ENCODE measurements around the gene ADRA1B. TPM values are rescaled to one million over a fixed set of nuclear protein-coding genes. Genes with fewer than 3 reads are reported as not detected.
A peak's percentile ranks its signal among the peaks of the same experiment; 100 is the strongest.

ADRA1B gene
- total and polyA plus RNA-seq, 9 donors: 0.11 to 0.34 (median 0.24) TPM

DNA sequence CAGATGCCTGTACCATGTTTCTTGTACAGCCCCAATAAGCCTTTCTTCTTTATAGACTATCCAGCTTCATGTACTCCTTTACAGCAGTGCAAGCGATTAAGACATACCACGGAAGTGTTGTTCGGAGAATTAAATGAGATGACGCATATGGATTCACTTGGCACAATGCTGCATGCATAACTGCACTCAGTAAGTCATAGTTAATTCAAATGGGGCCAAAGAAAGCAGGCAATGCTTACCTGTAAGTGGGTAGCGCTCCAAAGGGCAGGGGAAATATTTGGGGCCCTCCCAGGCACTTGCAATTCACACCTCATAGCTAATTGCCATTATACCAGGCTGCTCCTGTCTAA is 7.7 kb upstream of the ADRA1B start:
- Histone ChIP-seq H3K9me3 (replicated peaks; ENCODE audit: control insufficient read depth, low read depth, low read length) (no peaks in the 10 kb centered on the region), H3K27me3 (ENCODE audit: control insufficient read depth, insufficient read depth, low read length) (peaks cover 13% of the 10 kb centered on the region), H3K36me3 (ENCODE audit: control insufficient read depth, insufficient read depth, low read length) (no peaks in the 10 kb centered on the region), H3K4me3 (ENCODE audit: low read length) (no peak overlapping the region), H3K4me1 (ENCODE audit: control insufficient read depth, insufficient read depth, low read length) (no peaks in the 10 kb centered on the region), H3K27ac (ENCODE audit: low read length) (no peak overlapping the region)
- no peak for DNase-seq
- WGBS (ENCODE audit: insufficient coverage): no CpG with 5 or more reads among the region's 5 CpGs

DNA sequence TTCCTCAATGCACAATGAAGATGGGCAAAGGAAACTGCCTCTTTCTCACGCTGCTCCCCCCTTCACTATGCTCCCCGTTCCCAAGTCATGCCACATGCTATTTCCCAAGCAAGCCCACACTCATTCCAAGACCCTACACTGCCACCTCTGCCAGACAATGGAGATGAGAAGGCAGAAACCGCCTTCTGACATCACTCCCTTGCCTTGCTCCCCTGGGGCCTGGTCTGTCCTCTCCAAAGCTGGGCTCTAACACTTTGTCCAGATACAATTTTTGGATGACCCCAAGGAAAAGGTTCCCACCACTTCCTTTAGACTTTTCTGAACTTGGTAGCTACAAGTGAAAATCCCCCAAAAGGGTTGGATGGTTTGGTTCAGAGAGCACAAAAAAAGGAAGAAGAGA is 7.2 kb upstream of the ADRA1B start:
- no peak for DNase-seq
- H3K9me3 ChIP-seq (replicated peaks; ENCODE audit: control insufficient read depth, low read depth, low read length): no peaks in the 10 kb centered on the region
- H3K4me3 ChIP-seq (ENCODE audit: low read length): no peak overlapping the region
- 62% methylated on average over 2 of the region's 3 CpGs for WGBS (ENCODE audit: insufficient coverage)
- no peaks in the 10 kb centered on the region for H3K4me1 ChIP-seq (ENCODE audit: control insufficient read depth, insufficient read depth, low read length)
- no peak overlapping the region for H3K27ac ChIP-seq (ENCODE audit: low read length)
- no peaks in the 10 kb centered on the region for H3K36me3 ChIP-seq (ENCODE audit: control insufficient read depth, insufficient read depth, low read length)
- peaks cover 15% of the 10 kb centered on the region for H3K27me3 ChIP-seq (ENCODE audit: control insufficient read depth, insufficient read depth, low read length)

DNA sequence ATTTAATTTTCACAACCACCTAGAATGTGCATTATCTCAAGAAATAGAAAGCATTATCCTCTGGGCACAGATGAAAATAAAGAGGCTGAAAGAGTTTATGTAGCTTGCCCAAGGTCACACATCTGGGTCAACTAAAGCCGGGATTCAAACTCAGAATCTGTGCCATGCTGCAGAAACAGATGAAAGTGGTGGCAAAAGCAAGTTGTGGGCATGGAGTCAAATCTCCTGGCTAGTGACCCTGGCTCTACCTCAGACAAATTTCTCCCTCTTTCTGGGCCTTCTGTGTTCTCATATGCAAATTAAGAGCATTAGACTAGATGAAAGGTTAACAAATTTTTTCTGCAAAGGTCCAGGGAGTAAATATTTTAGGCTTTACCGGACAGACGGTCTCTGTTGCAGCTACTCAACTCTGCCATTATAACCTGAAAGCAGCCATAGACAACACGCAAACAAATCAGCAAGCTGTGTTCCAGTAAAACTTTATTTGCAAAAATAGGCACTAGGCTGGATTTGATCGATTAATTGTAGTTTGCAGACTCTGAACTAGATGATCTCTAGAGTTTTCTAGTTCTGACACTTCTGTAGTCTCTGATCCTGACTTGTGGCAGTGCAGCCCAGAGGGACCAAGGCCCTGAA is 6.0 kb upstream of the ADRA1B start:
- no peaks in the 10 kb centered on the region for H3K9me3 ChIP-seq (replicated peaks; ENCODE audit: control insufficient read depth, low read depth, low read length)
- 85% methylated on average over 3 of the region's 5 CpGs for WGBS (ENCODE audit: insufficient coverage)
- DNase-seq: no peak
- H3K4me3 ChIP-seq (ENCODE audit: low read length): no peak overlapping the region
- peaks cover 21% of the 10 kb centered on the region for H3K27me3 ChIP-seq (ENCODE audit: control insufficient read depth, insufficient read depth, low read length)
- H3K36me3 ChIP-seq (ENCODE audit: control insufficient read depth, insufficient read depth, low read length): no peaks in the 10 kb centered on the region
- H3K4me1 ChIP-seq (ENCODE audit: control insufficient read depth, insufficient read depth, low read length): no peaks in the 10 kb centered on the region
- no peak overlapping the region for H3K27ac ChIP-seq (ENCODE audit: low read length)

DNA sequence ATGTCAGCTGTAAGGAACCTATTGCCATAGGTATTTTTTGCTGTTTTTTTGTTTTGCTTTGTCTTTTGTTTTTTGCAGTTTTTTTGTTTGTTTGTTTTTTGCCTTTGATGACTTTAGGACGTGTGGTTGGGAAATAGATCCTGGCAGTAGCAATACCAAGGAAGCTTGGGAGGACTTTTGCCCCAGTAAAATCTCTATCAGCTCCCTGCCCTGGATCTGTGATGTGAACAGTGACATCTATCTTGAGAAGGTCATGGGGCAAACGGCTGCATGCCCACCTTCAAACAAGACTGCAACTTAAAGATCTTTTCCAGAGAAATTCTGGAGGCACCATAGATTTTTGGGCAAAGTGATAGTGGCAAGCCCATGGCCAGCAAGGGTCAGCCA is 5.4 kb upstream of the ADRA1B start:
- Histone ChIP-seq H3K4me1 (ENCODE audit: control insufficient read depth, insufficient read depth, low read length) (peaks cover 3% of the 10 kb centered on the region), H3K9me3 (replicated peaks; ENCODE audit: control insufficient read depth, low read depth, low read length) (no peaks in the 10 kb centered on the region), H3K36me3 (ENCODE audit: control insufficient read depth, insufficient read depth, low read length) (no peaks in the 10 kb centered on the region), H3K4me3 (ENCODE audit: low read length) (no peak overlapping the region), H3K27ac (ENCODE audit: low read length) (no peak overlapping the region), H3K27me3 (ENCODE audit: control insufficient read depth, insufficient read depth, low read length) (peaks cover 26% of the 10 kb centered on the region)
- 50% methylated on average over 2 of the region's 2 CpGs for WGBS (ENCODE audit: insufficient coverage)
- no peak for DNase-seq

DNA sequence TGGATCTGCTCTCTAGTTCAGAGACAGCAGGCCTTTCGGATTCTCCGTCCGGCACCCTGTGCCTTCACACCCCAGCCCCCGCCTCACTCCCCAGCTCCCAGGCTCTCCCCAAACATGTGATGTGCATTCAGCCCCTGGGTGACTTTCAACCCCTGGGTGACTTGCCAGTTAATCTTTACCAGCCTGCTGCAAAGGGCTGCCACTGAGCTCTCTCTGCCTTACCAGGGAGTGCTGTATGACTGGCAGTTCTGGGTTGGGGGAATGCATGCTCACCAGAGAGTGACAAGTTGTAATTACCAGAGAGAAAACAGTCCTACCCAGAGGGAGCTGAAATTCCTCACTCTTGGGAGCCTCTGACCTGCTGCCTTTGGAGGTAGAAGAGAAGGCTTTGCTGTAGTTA is 4.9 kb upstream of the ADRA1B start:
- Histone ChIP-seq H3K9me3 (replicated peaks; ENCODE audit: control insufficient read depth, low read depth, low read length) (no peaks in the 10 kb centered on the region), H3K36me3 (ENCODE audit: control insufficient read depth, insufficient read depth, low read length) (no peaks in the 10 kb centered on the region), H3K27ac (ENCODE audit: low read length) (no peak overlapping the region), H3K27me3 (ENCODE audit: control insufficient read depth, insufficient read depth, low read length) (peaks cover 29% of the 10 kb centered on the region), H3K4me3 (ENCODE audit: low read length) (no peak overlapping the region), H3K4me1 (ENCODE audit: control insufficient read depth, insufficient read depth, low read length) (peaks cover 5% of the 10 kb centered on the region)
- WGBS (ENCODE audit: insufficient coverage): 60% methylated on average over 1 of the region's 4 CpGs
- no peak for DNase-seq

DNA sequence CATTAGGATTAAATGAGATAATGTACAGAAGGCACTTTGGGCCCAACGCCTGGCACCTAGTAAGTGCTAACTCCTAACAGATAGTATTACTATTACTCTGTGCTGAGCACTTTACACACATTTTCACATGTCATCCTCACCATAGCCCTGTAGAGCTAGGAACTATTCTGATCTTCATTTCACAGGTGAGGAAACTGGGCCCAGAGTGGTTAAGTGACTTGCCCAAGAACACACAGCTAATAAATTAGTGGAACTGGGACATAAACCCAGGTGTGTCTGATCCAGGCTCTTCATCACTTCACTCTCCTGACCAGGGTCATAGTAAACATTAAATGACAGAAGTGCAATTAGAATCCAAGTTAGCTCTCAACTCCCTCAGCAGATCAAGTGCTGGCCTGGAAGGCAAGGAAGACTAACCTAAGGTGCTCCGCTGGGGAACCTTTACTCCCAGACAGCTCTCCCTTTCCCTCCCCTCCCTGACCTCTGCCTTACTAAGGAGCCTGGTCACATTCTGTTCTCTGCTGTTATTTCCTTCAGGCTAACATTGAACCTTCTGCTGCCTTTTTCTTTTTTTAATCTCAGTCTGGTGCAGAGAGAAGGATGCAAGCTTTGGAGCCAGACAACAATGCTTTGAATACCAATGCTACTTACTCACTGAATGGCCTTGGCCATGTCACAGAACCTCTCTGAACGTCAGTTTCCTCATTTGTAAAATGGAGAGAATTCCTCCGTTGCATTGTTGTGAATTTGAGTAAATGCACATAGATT is 4.1 kb upstream of the ADRA1B start:
- WGBS (ENCODE audit: insufficient coverage): 100% methylated on average over 1 of the region's 4 CpGs
- Histone ChIP-seq H3K4me3 (ENCODE audit: low read length) (no peak overlapping the region), H3K27ac (ENCODE audit: low read length) (no peak overlapping the region), H3K9me3 (replicated peaks; ENCODE audit: control insufficient read depth, low read depth, low read length) (no peaks in the 10 kb centered on the region), H3K36me3 (ENCODE audit: control insufficient read depth, insufficient read depth, low read length) (no peaks in the 10 kb centered on the region), H3K27me3 (ENCODE audit: control insufficient read depth, insufficient read depth, low read length) (peaks cover 34% of the 10 kb centered on the region), H3K4me1 (ENCODE audit: control insufficient read depth, insufficient read depth, low read length) (peaks cover 9% of the 10 kb centered on the region)
- DNase-seq: no peak

DNA sequence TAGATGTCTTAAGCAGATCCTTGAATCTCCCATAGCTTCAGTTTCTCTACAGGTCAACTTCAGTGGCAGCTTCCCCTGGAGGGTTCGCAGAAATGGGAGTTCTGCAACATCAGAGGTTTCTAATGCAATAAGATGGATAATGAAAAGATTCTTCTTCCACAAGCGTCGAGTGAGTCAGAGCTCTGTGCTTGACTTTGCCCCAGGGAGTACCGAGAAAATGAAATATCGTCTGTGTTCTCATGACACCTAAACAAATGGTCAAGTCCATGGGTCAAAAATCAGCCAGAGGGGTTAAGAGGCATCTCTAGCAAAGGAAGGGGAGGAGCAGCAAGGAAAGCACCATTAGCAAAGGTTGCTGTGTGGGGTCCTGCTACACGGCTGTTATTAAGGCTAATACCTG is 3.2 kb upstream of the ADRA1B start:
- H3K27me3 ChIP-seq (ENCODE audit: control insufficient read depth, insufficient read depth, low read length): peaks cover 43% of the 10 kb centered on the region
- DNase-seq: no peak
- peaks cover 9% of the 10 kb centered on the region for H3K4me1 ChIP-seq (ENCODE audit: control insufficient read depth, insufficient read depth, low read length)
- 50% methylated on average over 4 of the region's 6 CpGs for WGBS (ENCODE audit: insufficient coverage)
- no peak overlapping the region for H3K27ac ChIP-seq (ENCODE audit: low read length)
- no peak overlapping the region for H3K4me3 ChIP-seq (ENCODE audit: low read length)
- no peaks in the 10 kb centered on the region for H3K36me3 ChIP-seq (ENCODE audit: control insufficient read depth, insufficient read depth, low read length)
- H3K9me3 ChIP-seq (replicated peaks; ENCODE audit: control insufficient read depth, low read depth, low read length): no peaks in the 10 kb centered on the region

DNA sequence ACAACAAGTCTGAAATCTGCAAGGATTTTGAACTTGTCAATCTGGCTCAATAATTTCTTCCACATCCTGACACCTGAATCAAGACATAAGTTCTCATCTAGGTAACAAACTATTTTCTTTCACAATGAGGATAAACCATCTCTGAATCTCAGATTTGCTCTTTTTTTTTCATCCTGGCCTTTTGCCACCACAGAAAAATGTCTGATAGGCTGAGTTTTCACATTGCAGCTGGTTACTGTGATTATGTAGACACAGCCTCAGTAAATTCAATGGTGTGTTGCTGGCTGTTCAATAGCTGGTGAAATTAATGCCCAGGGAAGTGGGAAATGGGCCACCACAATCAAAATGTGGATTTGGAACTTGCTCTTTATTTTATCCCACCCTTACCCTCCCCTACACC is 2.8 kb upstream of the ADRA1B start:
- Histone ChIP-seq H3K4me3 (ENCODE audit: low read length) (no peak overlapping the region), H3K9me3 (replicated peaks; ENCODE audit: control insufficient read depth, low read depth, low read length) (no peaks in the 10 kb centered on the region), H3K36me3 (ENCODE audit: control insufficient read depth, insufficient read depth, low read length) (no peaks in the 10 kb centered on the region), H3K27ac (ENCODE audit: low read length) (no peak overlapping the region), H3K27me3 (ENCODE audit: control insufficient read depth, insufficient read depth, low read length) (peaks cover 45% of the 10 kb centered on the region), H3K4me1 (ENCODE audit: control insufficient read depth, insufficient read depth, low read length) (peaks cover 9% of the 10 kb centered on the region)
- no peak for DNase-seq

DNA sequence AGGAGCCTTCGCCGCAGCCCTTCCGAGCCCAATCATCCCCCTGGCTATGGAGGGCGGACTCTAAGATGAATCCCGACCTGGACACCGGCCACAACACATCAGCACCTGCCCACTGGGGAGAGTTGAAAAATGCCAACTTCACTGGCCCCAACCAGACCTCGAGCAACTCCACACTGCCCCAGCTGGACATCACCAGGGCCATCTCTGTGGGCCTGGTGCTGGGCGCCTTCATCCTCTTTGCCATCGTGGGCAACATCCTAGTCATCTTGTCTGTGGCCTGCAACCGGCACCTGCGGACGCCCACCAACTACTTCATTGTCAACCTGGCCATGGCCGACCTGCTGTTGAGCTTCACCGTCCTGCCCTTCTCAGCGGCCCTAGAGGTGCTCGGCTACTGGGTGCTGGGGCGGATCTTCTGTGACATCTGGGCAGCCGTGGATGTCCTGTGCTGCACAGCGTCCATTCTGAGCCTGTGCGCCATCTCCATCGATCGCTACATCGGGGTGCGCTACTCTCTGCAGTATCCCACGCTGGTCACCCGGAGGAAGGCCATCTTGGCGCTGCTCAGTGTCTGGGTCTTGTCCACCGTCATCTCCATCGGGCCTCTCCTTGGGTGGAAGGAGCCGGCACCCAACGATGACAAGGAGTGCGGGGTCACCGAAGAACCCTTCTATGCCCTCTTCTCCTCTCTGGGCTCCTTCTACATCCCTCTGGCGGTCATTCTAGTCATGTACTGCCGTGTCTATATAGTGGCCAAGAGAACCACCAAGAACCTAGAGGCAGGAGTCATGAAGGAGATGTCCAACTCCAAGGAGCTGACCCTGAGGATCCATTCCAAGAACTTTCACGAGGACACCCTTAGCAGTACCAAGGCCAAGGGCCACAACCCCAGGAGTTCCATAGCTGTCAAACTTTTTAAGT is 819 bp downstream of the ADRA1B start:
- Histone ChIP-seq H3K36me3 (ENCODE audit: control insufficient read depth, insufficient read depth, low read length) (no peaks in the 10 kb centered on the region), H3K9me3 (replicated peaks; ENCODE audit: control insufficient read depth, low read depth, low read length) (no peaks in the 10 kb centered on the region), H3K4me3 (ENCODE audit: low read length) (peak overlapping the region; percentile 13), H3K27ac (ENCODE audit: low read length) (no peak overlapping the region), H3K4me1 (ENCODE audit: control insufficient read depth, insufficient read depth, low read length) (peaks cover 9% of the 10 kb centered on the region), H3K27me3 (ENCODE audit: control insufficient read depth, insufficient read depth, low read length) (peaks cover 54% of the 10 kb centered on the region)
- DNase-seq: no peak
- WGBS (ENCODE audit: insufficient coverage): 85% methylated on average over 35 of the region's 36 CpGs

DNA sequence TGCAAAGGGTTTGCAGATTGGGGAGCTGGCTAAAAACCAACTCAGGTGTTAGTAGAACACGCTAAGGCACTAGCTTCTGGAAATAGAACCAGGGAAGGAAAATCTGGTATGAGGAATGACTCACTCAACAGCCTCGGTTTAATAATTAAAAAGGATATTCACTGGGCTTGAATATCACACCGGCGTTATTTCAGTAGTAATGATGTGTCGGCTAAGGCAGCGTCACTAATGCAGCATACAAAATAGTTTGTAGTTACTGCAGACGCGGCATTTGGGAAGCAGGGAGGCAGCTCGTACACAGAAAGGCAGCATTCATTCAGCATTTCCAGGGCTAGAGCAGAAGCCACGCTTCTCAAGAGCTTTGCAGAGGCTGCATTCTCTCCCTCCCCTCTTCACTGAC is 1.7 kb downstream of the ADRA1B start:
- H3K27me3 ChIP-seq (ENCODE audit: control insufficient read depth, insufficient read depth, low read length): peaks cover 52% of the 10 kb centered on the region
- DNase-seq: no peak
- H3K36me3 ChIP-seq (ENCODE audit: control insufficient read depth, insufficient read depth, low read length): no peaks in the 10 kb centered on the region
- no peaks in the 10 kb centered on the region for H3K9me3 ChIP-seq (replicated peaks; ENCODE audit: control insufficient read depth, low read depth, low read length)
- no peak overlapping the region for H3K27ac ChIP-seq (ENCODE audit: low read length)
- peaks cover 9% of the 10 kb centered on the region for H3K4me1 ChIP-seq (ENCODE audit: control insufficient read depth, insufficient read depth, low read length)
- H3K4me3 ChIP-seq (ENCODE audit: low read length): no peak overlapping the region
- WGBS (ENCODE audit: insufficient coverage): 49% methylated on average over 9 of the region's 10 CpGs
